ENCODE data around the gene APELA. TPM values are rescaled to one million over a fixed set of nuclear protein-coding genes. Genes with fewer than 3 reads are reported as not detected.

APELA gene, protein sequence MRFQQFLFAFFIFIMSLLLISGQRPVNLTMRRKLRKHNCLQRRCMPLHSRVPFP
- total RNA-seq: under 1 TPM in 2 of 6 donors, not detected in 4; 0.23 to 0.34 TPM

DNA sequence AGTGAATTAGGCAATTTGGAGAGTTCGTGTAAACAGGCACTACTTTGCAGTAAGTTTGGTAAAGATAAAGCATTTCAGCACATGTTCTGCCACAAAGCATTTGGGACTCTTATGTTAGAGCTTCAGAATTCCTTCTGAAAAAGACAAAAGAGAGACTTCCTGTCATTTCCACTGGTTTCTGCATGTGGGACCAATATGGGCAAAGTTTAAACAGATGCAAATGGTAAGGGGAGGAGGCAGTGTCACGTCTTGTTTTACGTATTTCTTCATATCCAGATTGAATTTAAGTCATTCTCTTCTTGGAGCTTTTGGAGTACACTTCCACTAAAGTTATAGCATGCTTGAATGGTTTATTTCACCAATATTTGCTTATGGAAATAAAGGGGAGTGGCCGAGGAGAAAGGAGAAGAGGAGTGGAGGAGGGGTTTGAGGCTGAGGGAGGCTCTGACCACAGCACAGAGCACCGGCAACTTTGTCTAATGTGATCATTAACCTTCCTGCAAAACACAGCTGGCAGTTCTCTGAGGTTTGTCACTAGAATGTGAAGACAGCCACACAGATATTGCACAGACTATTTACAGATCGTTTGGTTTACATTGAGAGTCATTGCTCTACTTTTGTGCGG lies at the start of gene APELA:
TSS of gene APELA (plus strand) at position 479 of the 625 bp plus-strand sequence. CDS start 154 bp downstream, outside the sequence.
- Histone ChIP-seq H3K9me3 (no peaks in the 10 kb centered on the region), H3K27ac (no peak within 1 kb of the TSS), H3K27me3 (no peaks in the 10 kb centered on the region), H3K4me3 (no peak within 1 kb of the TSS), H3K4me1 (no peaks in the 10 kb centered on the region), H3K36me3 (no peaks in the 10 kb centered on the region)
- 10 to 12% methylated on average over 7 of the region's 7 CpGs for WGBS, 2 donors
- TF ChIP-seq, protein P1, sequence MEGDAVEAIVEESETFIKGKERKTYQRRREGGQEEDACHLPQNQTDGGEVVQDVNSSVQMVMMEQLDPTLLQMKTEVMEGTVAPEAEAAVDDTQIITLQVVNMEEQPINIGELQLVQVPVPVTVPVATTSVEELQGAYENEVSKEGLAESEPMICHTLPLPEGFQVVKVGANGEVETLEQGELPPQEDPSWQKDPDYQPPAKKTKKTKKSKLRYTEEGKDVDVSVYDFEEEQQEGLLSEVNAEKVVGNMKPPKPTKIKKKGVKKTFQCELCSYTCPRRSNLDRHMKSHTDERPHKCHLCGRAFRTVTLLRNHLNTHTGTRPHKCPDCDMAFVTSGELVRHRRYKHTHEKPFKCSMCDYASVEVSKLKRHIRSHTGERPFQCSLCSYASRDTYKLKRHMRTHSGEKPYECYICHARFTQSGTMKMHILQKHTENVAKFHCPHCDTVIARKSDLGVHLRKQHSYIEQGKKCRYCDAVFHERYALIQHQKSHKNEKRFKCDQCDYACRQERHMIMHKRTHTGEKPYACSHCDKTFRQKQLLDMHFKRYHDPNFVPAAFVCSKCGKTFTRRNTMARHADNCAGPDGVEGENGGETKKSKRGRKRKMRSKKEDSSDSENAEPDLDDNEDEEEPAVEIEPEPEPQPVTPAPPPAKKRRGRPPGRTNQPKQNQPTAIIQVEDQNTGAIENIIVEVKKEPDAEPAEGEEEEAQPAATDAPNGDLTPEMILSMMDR (IDR thresholded peaks at IDR 0.05): no peak
- DNase-seq: no peak
- ATAC-seq (ENCODE audit: low FRiP score in 2 of 2): no peak

DNA sequence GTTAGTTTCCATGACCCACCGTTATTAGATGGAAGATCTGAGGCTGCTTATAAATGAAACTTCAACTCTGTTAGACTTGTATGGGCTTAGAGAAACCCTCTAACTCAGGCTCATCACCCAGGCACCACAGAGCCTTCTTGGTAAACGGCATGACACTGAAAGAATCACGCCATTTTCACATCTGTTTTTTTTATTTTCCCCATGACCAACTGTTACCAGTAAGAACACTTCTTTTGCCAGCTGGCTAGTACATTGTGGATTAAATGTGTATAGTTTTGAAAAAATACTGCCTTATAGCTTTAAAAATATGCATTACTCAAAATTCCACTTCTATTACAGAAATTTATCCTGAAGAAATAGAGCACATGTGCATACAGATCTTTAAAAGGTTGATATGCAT lies 48.0 kb upstream of the APELA start:
- 88 to 89% methylated on average over 3 of the region's 3 CpGs for WGBS, 2 donors
- Histone ChIP-seq H3K4me3 (no peak overlapping the region), H3K9me3 (no peaks in the 10 kb centered on the region), H3K27ac (no peak overlapping the region), H3K4me1 (no peaks in the 10 kb centered on the region), H3K36me3 (no peaks in the 10 kb centered on the region), H3K27me3 (no peaks in the 10 kb centered on the region)
- no peak for TF ChIP-seq EP300 (IDR thresholded peaks at IDR 0.05)
- TF ChIP-seq, protein P1 (IDR thresholded peaks at IDR 0.05): no peak
- no peak for TF ChIP-seq POLR2AphosphoS5 (IDR thresholded peaks at IDR 0.05)
- TF ChIP-seq POLR2A (IDR thresholded peaks at IDR 0.05): no peak
- no peak for ATAC-seq (ENCODE audit: low FRiP score in 2 of 2)
- no peak for DNase-seq

DNA sequence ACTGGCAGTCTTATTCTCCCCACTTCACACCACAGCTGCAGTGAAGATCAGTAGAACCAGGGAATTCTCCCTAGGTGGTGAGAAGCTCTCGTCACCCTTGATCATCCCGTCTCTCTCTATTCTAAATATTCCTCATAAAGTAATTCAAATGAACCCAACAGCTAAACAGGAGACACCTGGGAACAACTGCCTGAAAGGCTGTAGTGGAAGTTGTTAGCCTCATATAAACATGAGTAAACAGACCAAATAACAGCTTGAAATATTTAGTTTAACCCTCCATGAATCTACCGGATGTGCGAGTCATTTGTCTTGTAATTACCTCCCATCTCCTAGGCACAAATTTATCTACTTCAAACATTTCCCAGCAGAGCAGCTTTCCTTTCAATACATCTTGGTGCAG lies 30.4 kb upstream of the APELA start:
- no peaks in the 10 kb centered on the region for H3K4me1 ChIP-seq
- H3K27me3 ChIP-seq: no peaks in the 10 kb centered on the region
- no peak overlapping the region for H3K4me3 ChIP-seq
- no peaks in the 10 kb centered on the region for H3K9me3 ChIP-seq
- no peaks in the 10 kb centered on the region for H3K36me3 ChIP-seq
- 50 to 52% methylated on average over 4 of the region's 4 CpGs for whole genome bisulfite sequencing, 2 donors
- ATAC-seq (ENCODE audit: low FRiP score in 2 of 2) (no peak), DNase-seq (no peak)
- H3K27ac ChIP-seq: no peak overlapping the region
- TF ChIP-seq POLR2AphosphoS5 (IDR thresholded peaks at IDR 0.05) (no peak), POLR2A (IDR thresholded peaks at IDR 0.05) (no peak), EP300 (IDR thresholded peaks at IDR 0.05) (no peak)
- TF ChIP-seq, protein P1 (IDR thresholded peaks at IDR 0.05): no peak

DNA sequence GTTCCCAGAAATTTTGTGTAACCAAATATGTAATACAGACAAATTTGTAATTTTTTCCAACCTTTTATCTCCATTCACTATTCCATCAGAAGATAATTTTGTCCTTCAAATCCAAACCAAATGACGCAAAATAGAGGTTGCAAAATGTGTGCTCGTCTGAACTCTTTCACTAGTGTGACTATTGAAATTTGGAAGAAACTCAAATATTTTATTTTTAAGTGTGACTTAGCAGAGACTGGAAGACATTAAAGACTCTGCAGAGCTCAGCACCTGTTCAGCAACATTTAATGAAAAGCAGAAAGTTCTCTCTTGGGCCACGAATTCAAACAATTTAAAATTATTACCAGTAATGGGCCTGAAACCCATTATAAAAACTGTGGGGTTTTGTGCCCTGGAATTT lies 30.0 kb upstream of the APELA start:
- TF ChIP-seq POLR2AphosphoS5 (IDR thresholded peaks at IDR 0.05): no peak
- no peak for TF ChIP-seq EP300 (IDR thresholded peaks at IDR 0.05)
- no peak for TF ChIP-seq POLR2A (IDR thresholded peaks at IDR 0.05)
- TF ChIP-seq, protein P1 (IDR thresholded peaks at IDR 0.05): no peak
- H3K4me3 ChIP-seq: no peak overlapping the region
- ATAC-seq (ENCODE audit: low FRiP score in 2 of 2) (no peak), DNase-seq (no peak)
- no peaks in the 10 kb centered on the region for H3K4me1 ChIP-seq
- no peak overlapping the region for H3K27ac ChIP-seq
- H3K9me3 ChIP-seq: no peaks in the 10 kb centered on the region
- 58 to 63% methylated on average over 3 of the region's 3 CpGs for WGBS, 2 donors
- H3K27me3 ChIP-seq: no peaks in the 10 kb centered on the region
- no peaks in the 10 kb centered on the region for H3K36me3 ChIP-seq

Measured in upper lobe of left lung (tissue), 6 donors.